H54 (cell line): ENCODE data around the gene LGR4.
A peak's percentile ranks its signal among the peaks of the same experiment; 100 is the strongest.
"Not testable (repeated sequence)": the region's sequence is repeated elsewhere in the genome, so short reads cannot be mapped to it uniquely, and the experiment has no call there.

ENCODE experiments used
- DNase-seq: peaks from one replicate; pipeline ENCODE4 v3.0.0; 2011; ENCODE audit warnings: low spot score, mixed read lengths; ENCODE audit not compliant: insufficient read length
- FAIRE-seq: peaks from 3 replicates; lab custom pipeline; 2011; peaks lifted over from hg19 to GRCh38; lab: Jason Lieb, UNC
- POLR2A ChIP-seq: IDR thresholded peaks from 2 replicates; pipeline ENCODE4 v1.6.1; 2011; ENCODE audit warnings: low read depth, mild to moderate bottlenecking, low read length

LGR4 gene

GRCh38 chr11:27472398-27473016 lies at the start of gene LGR4:
Gene LGR4, minus strand, starts transcription at chr11:27472790. Its CDS starts 488 bp downstream, at chr11:27472302.
- peak; percentile 72 for TF ChIP-seq POLR2A
- FAIRE-seq (no peak), DNase-seq (peak; percentile 81)

GRCh38 chr11:27520226-27520625 lies 47.6 kb upstream of the LGR4 start:
- DNase-seq = no peak
- no peak for TF ChIP-seq POLR2A
- no peak for FAIRE-seq

GRCh38 chr11:27518518-27518917 lies 45.9 kb upstream of the LGR4 start:
- no peak for TF ChIP-seq POLR2A
- FAIRE-seq (no peak), DNase-seq (no peak)

- DNase-seq, FAIRE-seq: not testable (repeated sequence)
These were observed 44.9 kb upstream of the LGR4 start for GRCh38 chr11:27517490-27517889.

- DNase-seq = peak; percentile 17
- FAIRE-seq = peak; percentile 87
- TF ChIP-seq POLR2A = no peak
These were observed 42.0 kb upstream of the LGR4 start for GRCh38 chr11:27514558-27514957.

GRCh38 chr11:27514076-27514475 lies 41.5 kb upstream of the LGR4 start:
- DNase-seq = no peak
- no peak for TF ChIP-seq POLR2A
- FAIRE-seq = no peak

- DNase-seq (no peak), FAIRE-seq (no peak)
- TF ChIP-seq POLR2A = no peak
These were observed 40.8 kb upstream of the LGR4 start for GRCh38 chr11:27513389-27513788.

- no peak for TF ChIP-seq POLR2A
- FAIRE-seq (no peak), DNase-seq (no peak)
These were observed 39.6 kb upstream of the LGR4 start for GRCh38 chr11:27512238-27512637.

- TF ChIP-seq POLR2A = no peak
- DNase-seq = no peak
- no peak for FAIRE-seq
These were observed 37.3 kb upstream of the LGR4 start for GRCh38 chr11:27509908-27510307.

- TF ChIP-seq POLR2A = no peak
- no peak for DNase-seq
- FAIRE-seq = no peak
These were observed 35.1 kb upstream of the LGR4 start for GRCh38 chr11:27507557-27508322.

GRCh38 chr11:27506200-27507182 lies 33.9 kb upstream of the LGR4 start, which contains the start of gene LIN7C:
Gene LIN7C, minus strand, starts transcription at chr11:27506769. Its CDS starts 17 bp downstream, at chr11:27506752.
- FAIRE-seq (peak; percentile 27), DNase-seq (peak; percentile 79)
- TF ChIP-seq POLR2A = peak; percentile 94

- FAIRE-seq (no peak), DNase-seq (no peak)
- TF ChIP-seq POLR2A = no peak
These were observed 33.2 kb upstream of the LGR4 start for GRCh38 chr11:27505781-27506180.

GRCh38 chr11:27504205-27504604 lies 31.6 kb upstream of the LGR4 start:
- no peak for TF ChIP-seq POLR2A
- DNase-seq (no peak), FAIRE-seq (no peak)

- DNase-seq = no peak
- TF ChIP-seq POLR2A = no peak
- FAIRE-seq = no peak
These were observed 28.5 kb upstream of the LGR4 start for GRCh38 chr11:27501100-27501499.
